Measurements from ENCODE around the gene FKBP4.

Gene FKBP4

GRCh38 chr12:2783936-2784600 is 10.7 kb upstream of the FKBP4 start:
- peak; percentile 47 to 48 for DNase-seq

DNA sequence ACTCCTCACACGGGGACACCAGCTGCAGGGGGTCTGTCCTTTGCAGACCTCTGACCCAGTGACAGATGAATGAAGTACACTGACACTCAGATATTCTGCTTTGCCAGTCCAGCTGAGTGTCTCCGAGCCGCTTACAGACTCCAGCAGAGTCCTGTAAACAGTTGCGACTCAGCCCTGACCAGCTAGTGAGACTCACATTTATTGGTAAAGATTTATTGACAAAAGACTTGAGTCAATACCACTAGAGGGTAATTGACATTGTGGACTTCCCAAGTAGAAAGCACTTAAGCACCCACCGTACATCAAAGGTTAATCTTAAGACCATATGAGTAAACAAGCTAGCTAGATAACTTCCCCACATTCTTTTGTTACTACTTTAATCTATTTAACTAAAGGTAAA is 9.8 kb upstream of the FKBP4 start:
- DNase-seq, result no peak

DNA sequence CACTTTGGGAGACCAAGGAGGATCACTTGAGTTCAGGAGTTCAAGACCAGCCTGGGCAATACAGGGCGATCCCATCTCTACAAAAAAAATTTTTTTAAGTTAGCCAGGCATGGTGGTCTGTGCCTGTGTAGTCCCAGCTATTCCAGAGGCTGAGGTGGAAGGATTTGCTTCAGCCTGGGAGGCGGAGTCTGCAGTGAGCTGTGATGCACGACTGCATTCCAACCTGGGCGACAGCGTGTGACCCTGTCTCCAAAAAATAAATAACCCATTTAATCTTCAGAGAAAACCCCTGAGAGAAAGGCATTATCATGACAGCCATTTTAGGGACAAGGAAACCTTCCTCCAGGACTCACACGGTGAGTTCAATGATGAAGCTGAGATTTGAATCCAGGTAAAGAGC is 3.7 kb upstream of the FKBP4 start:
- no peak for DNase-seq

DNA sequence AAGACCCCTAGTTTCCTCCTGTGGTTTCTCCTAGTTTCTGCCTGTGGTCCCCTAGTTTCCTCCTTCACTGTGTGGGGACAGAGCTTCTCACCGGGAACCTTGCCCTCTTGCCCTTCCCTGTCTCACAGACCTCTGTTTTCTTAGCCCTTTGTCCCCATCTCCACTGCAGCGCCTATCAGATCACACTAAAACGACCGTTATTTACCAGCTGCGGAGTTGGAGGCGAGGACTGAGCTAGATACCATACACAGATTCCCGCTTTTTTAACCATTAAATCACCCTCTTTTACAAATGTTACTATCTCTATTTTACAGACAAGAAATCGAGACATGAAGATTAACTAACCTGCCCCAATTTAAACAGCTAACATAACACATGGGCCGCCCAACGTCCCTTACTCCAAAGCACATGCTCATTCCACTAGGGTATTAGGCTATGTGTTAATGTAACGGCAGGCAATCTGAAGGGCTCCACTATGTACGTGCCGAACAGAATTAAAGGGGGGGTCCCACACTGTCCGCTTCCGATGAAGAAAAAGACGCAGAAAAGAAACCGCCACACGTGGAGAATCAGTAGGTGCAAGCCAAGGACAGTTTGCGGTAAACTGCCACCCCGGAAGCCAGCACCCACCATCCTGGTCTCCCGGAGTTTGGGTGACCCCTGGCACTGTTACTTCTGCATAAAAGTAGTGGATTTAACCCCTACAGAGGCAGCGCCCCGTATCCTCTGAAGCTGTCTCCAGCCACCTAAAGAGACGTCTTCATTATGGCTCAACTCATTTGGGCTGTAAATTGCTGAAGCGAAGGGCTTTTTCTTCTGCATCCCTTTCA is 1.9 kb upstream of the FKBP4 start:
- no peak for DNase-seq

- no peak for DNase-seq
Observed at GRCh38 chr12:2793561-2793960, 1.2 kb upstream of the FKBP4 start.

- peak in 1 of 2 donors; percentile 22 for DNase-seq
Observed at GRCh38 chr12:2794191-2794735, 507 bp upstream of the FKBP4 start.

DNA sequence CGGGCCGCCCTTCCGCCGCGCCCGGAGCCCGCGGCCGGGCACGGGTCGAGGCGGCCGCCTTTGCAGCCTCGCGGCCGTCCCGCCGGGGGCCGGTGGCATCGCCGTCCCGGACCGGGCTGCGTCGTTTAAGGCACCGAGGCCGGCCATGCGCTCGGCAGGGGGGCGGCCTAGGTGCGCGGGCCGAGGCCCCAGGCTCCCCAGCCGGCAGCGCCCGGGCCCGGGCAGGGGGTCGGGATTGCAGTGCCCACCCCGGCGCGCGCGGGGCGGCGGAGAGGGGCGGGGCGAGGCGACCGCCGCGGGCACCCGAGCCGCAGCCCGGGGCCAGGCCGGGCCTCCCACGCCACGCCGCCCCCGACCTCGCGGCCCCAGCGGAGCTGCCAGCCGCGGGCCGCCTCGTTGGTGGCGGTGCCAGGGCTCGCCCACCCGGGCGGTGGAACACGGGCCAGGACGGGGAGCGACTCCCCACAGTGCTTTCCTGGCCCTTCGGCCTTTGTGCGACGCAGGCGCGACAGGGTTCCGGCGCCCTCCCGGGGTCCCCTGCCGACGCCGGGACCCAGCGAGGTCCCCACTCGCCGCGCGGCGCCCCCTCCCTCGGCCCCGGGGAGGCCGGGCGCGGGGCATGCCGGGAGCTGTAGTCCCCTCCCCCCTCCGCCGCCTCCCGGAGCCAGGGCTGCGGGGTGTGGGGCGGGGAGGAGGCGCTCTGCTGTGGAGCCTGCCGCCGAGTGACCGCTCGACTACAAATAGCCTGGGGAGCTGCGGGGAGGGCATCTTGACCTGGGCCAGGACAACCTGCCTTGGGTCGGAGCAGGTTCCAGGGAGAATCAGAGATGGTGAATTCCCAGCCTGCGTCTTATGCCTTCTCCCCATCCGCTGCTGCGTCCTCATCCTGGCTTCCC is 769 bp downstream of the FKBP4 start:
- DNase-seq, result peak; percentile 57 to 71

GRCh38 chr12:2796187-2796666 is 1.5 kb downstream of the FKBP4 start:
- no peak for DNase-seq

GRCh38 chr12:2797721-2798418 is 3.1 kb downstream of the FKBP4 start:
- no peak for DNase-seq

DNA sequence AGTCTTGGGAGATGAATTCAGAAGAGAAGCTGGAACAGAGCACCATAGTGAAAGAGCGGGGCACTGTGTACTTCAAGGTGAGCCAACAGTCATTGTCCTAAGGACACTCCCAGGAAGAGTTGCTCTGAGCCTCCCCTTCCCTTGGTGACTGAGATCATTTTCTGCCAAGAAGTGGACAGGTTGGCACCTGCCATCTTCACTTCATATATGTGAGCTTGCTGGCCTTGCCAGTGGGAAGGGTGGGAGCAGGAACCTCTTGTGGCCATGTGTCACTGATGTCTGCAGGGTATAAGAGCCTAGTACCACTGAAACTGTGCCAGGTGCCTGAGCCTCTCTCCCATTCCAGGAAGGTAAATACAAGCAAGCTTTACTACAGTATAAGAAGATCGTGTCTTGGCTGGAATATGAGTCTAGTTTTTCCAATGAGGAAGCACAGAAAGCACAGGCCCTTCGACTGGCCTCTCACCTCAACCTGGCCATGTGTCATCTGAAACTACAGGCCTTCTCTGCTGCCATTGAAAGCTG is 5.3 kb downstream of the FKBP4 start:
- no peak for DNase-seq

DNA sequence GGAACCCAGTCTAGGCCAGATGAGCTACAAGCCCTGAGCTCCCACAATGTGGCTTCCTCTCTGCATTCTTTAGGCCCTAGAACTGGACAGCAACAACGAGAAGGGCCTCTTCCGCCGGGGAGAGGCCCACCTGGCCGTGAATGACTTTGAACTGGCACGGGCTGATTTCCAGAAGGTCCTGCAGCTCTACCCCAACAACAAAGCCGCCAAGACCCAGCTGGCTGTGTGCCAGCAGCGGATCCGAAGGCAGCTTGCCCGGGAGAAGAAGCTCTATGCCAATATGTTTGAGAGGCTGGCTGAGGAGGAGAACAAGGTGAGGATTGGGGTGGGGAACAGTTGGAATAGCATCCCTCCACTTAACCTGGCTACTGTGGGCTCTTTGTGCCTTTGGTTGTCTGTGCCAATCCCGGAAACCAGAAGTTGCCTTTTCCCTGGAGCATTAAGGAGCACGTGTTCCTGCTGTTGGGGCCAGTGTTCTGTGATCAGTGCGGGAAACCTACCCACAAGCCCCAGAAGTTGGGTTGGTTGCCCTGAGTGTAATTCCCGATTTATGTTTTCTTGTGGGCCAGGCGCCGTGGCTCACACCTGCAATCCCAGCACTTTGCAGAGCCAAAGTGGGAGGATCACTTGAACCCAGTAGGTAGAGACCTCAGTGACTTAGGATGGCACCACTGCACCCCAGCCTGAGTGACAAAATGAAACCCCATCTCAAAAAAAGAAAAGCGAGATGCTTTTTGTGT is 6.4 kb downstream of the FKBP4 start:
- no peak for DNase-seq

GRCh38 chr12:2803635-2804392 is 9.0 kb downstream of the FKBP4 start:
- DNase-seq, result no peak

DNA sequence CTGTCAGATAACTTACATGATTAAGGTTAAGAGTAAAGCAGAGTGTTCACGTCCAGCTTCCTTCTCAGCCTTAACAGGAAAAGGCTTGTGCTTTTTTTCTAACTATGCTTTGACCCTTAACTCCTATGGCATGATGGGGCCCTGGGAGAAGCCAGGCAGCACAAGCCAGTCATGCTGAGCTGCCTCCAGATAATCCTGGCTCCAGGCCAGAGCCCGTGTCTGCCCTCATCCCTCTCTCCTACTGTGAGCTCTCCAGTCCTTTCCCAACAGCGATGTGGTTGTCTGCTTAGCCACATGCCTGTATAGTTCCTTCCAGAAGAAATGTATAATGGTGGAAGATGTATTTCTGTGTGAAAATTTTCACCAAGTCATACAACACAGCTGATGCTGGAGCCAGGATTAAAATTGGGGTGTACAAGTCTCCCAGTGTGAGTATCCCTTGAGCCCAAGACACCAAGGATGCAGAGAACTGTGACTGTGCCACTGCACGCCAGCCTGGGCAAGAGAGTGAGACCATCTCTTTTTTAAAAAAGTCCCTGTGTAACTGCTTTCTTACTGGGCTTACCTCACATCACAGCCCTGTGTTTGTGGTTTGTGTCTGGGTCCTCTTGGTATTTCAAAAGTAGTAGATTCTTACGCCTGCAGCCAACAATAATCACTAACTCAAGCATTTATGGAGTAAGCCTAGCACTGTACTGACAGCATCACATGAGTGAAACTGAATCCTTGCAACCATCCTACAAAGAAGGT is 9.8 kb downstream of the FKBP4 start:
- DNase-seq, result no peak

DNA sequence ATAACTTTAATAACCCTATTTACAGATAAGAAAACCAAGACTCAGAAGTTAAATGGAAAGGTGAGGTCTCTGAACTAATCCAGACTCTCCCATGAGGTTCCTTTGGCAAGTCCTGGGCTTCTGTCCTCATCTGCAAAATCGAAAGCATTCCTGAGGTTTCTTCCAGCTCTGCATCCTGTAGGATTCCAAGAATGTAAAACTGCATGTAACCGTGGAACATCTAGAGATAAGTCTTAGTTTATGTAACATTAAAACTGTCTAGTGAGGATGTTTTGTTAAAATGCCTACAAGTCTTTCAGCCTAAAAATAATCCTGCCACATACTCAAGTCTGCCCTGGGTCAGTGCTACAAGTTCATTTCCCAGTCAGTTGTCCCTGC is 10.4 kb downstream of the FKBP4 start:
- no peak for DNase-seq

DNA sequence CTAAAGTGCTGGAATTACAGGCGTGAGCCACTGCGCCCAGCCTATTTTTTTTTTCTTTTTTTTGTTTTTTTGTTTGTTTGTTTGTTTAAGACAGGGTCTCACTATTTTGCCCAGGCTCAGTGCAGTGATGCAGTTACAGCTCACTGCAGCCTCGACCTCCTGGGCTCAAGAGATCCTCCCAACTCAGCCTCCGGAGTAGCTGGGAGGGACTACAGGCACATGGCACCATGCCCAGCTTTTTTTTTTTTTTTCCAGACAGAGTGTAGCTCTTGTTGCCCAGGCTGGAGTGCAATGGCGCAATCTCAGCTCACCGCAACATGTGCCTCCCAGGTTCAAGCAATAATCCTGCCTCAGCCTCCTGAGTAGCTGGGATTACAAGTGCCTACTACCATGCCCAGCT is 11.9 kb downstream of the FKBP4 start:
- no peak for DNase-seq

- DNase-seq, result no peak
Observed at GRCh38 chr12:2811801-2812200, 17.0 kb downstream of the FKBP4 start.

GRCh38 chr12:2812290-2813213 is 17.8 kb downstream of the FKBP4 start, which contains the start of gene ITFG2:
TSS of gene ITFG2 (plus strand) at chr12:2812668. CDS start at chr12:2812761, 93 bp downstream.
- DNase-seq, result peak; percentile 86 to 90

Data from stimulated activated CD4-positive, alpha-beta T cell treated with anti-CD3 and anti-CD28 coated beads, Interleukin-2, amount 100 ng/mL, for 48 hours (primary cell).